HepG2 (cell line): Measurements from ENCODE around the gene IL16.

Source experiments
- EP300 ChIP-seq, 3 experiments: sonication (generic) in 1 of 3; formaldehyde crosslinking in 1 of 3; IDR thresholded peaks; 2 replicates each; pipeline versions ENCODE4 v1.5.1 to v1.6.1; 2011 to 2020; ENCODE audit warnings: low read depth in 2 of 3, low read length in 2 of 3, borderline replicate concordance in 1 of 3, improper control_type of control experiment in 1 of 3, mild to moderate bottlenecking in 1 of 3, missing genetic modification reagents in 1 of 3, moderate library complexity in 1 of 3
- NFYB ChIP-seq: sonication (generic); formaldehyde crosslinking; IDR thresholded peaks from 2 replicates; pipeline ENCODE4 v1.4.0; 2020; ENCODE audit warnings: missing genetic modification reagents
- TAF1 ChIP-seq: sonication (generic); formaldehyde crosslinking; IDR thresholded peaks from 2 replicates; pipeline ENCODE4 v1.4.0; 2020; ENCODE audit warnings: missing genetic modification reagents
- ZBTB7A ChIP-seq: sonication (generic); formaldehyde crosslinking; IDR thresholded peaks from 2 replicates; pipeline ENCODE4 v1.8.0; 2022; ENCODE audit warnings: mild to moderate bottlenecking, missing genetic modification reagents

- TF ChIP-seq EP300 (IDR thresholded peaks at IDR 0.05; ENCODE audit: low read depth in 2 of 2, low read length in 2 of 2) = no peak
- no peak for TF ChIP-seq EP300 (CRISPR knock-in tag; IDR thresholded peaks at IDR 0.05; ENCODE audit: borderline replicate concordance)
- TF ChIP-seq TAF1 (CRISPR knock-in tag) = no peak
- no peak for TF ChIP-seq NFYB (CRISPR knock-in tag)
- no peak for TF ChIP-seq ZBTB7A
These were observed 18.3 kb upstream of the IL16 start for GRCh38 chr15:81178365-81178764.
